A549 (cell line): Measurements from ENCODE around the gene HAUS6.

ENCODE experiments used
- BHLHE40 ChIP-seq: IDR thresholded peaks from 2 replicates; pipeline ENCODE4 v1.6.1; 2012; ENCODE audit warnings: low read depth, low read length, inconsistent platforms
- CBX8 ChIP-seq: fragments of 200-600 bp; sonication (generic); IDR thresholded peaks from 2 replicates; pipeline ENCODE4 v1.6.1; 2016
- CEBPB ChIP-seq, 2 experiments: fragments of >200 bp in 1 of 2; sonication (Bioruptor Twin) in 1 of 2; formaldehyde crosslinking in 1 of 2; IDR thresholded peaks; 2 replicates each; pipeline ENCODE4 v1.6.1; 2012 to 2016
- CTCF ChIP-seq: fragments of >200 bp; sonication (Bioruptor Twin); formaldehyde crosslinking; IDR thresholded peaks from 3 replicates; pipeline ENCODE4 v1.5.1; 2016
- KDM1A ChIP-seq: fragments of 200-600 bp; sonication (generic); IDR thresholded peaks from 2 replicates; pipeline ENCODE4 v1.6.1; 2016; ENCODE audit warnings: low read depth, mild to moderate bottlenecking
- MAX ChIP-seq: IDR thresholded peaks from 2 replicates; pipeline ENCODE4 v1.6.1; 2012
- POLR2A ChIP-seq: IDR thresholded peaks from 2 replicates; pipeline ENCODE4 v1.6.1; 2012; ENCODE audit warnings: mild to moderate bottlenecking, low read length
- RCOR1 ChIP-seq: fragments of 150-350 bp; IDR thresholded peaks from 2 replicates; pipeline ENCODE4 v1.6.1; 2014; ENCODE audit warnings: antibody characterized with exemption, low read length, low read depth
- USF2 ChIP-seq: fragments of 450-650 bp; IDR thresholded peaks from 2 replicates; pipeline ENCODE4 v1.6.1; 2014; ENCODE audit warnings: antibody characterized with exemption

GRCh38 chr9:19074229-19074628, 28.5 kb downstream of the HAUS6 start:
- TF ChIP-seq CTCF (no peak), USF2 (no peak), MAX (no peak), CBX8 (no peak), POLR2A (no peak), KDM1A (no peak), RCOR1 (no peak), CEBPB (IDR thresholded peaks at IDR 0.05) (no peak), BHLHE40 (no peak)
